Stimulated activated CD8-positive, alpha-beta memory T cell treated with anti-CD3 and anti-CD28 coated beads, Interleukin-15, amount 100 ng/mL, for 24 hours (primary cell): ENCODE data around the gene DYNC2H1.
"Not testable (repeated sequence)": the region's sequence is repeated elsewhere in the genome, so short reads cannot be mapped to it uniquely, and the experiment has no call there.

Experiments
- DNase-seq: peaks from one replicate; pipeline ENCODE4 v3.0.0-alpha.2; 2020; ENCODE audit warnings: low read depth

The DYNC2H1 gene

DNA sequence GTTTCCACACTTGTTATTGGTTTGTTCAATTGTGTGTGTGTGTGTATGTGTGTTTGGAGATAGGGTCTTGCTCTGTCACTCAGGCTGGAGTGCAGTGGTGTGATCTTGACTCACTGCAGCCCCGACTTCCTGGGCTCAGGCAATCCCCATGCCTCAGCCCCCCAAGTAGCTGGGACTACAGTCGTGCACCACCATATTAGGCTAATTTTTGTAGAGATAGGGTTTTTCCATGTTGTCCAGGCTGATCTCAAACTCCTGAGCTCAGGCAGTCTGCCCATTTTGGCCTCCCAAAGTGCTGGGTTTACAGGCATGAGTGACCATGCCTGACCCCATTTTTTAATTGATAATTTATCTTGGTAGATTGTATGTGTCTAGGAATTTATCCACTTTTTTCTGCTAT is 263.7 kb downstream of the DYNC2H1 start:
- DNase-seq = no peak

GRCh38 chr11:103374227-103374626 is 265.0 kb downstream of the DYNC2H1 start:
- DNase-seq = not testable (repeated sequence)

DNA sequence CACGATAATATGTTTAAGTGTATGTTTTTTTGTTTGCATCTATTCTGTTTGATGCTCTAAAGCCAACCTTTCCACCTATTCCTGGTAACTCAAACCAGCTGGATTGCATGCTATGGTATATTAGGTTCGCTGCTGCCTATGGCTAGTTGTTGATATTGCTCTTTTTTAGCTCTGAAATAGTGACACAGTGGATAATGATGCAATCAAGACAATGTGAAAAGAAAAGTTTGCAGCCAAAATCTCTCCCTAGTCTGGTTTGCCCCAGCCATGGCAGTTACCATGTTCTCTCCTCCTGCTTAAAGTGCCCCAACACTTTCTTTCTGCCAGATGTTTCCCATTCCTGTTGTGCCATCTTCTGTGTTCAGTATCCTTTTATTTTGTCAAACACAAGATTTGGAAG is 269.7 kb downstream of the DYNC2H1 start:
- no peak for DNase-seq

DNA sequence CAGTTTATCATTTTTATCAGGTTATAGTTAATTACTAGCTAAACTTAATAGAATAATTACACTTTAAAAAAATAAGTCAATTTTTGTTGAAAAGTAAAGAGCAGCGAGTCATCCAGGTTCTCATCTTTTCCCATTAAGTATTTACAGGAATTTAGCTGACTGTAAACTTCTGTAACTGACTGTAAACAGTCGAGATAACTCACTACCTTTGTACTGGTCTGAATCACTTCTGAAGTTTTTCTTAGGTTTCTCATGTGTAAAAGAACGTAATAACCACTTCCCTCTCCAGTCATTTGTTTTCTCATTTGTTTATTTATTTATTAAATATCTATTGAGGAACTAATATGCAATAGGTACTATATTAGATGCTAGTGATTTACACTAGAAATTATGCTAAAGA is 270.8 kb downstream of the DYNC2H1 start:
- DNase-seq = no peak

DNA sequence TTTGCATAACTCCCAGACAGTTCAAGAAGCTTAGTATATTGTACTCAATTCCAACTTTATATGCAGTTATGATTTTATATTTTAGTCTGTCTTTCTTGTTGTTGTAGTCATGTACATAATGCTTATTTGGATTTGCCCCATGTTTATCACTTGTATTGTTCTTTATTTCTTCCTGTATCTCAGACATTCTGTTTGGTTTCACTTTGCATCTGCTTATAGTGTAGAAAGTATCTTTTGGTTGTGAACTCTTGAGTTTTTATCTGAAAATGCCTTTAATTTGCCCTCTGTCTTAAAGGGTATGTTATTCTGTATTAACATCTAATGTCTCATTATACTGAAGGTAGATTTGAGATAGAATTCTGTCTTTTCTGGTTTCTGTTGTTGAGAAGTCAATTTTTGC is 275.4 kb downstream of the DYNC2H1 start:
- no peak for DNase-seq

DNA sequence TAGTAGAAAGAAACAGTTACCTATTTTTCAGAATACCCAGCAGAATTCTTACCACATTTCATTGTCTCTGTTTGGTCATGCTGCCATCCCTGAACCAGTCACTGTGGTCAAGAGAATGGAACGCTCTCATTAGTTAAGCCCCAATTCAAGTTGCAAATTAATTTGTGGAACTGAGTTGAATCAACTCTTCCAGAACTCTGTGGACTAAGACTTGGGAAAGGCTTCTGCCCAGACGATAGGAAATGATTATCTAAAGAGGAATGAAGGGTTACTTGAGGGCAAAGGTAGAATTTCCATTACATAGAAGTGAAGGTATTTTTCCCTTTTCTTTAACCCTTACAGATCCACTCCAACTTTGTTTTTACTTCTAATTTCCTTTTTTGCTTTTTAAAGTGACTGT is 286.4 kb downstream of the DYNC2H1 start:
- DNase-seq = no peak

- DNase-seq = no peak
Observed at GRCh38 chr11:103396237-103396636, 287.0 kb downstream of the DYNC2H1 start.

DNA sequence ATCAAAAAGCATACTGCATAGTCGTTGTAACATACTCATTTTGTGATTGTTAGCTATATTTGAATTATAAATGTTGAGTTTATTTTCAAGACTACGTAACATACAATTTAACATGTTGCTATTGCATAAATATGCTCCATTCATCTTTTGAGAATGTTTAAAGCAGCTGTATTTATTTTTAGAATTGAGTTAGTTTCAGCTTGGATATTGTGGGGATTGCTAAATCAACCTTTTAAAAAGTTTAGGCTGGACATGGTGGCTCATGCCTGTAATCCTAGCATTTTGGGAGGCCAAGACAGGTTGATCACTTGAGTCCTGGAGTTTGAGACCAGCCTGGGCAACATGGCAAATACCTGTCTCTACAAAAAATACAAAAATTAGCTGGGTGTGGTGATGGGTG is 288.1 kb downstream of the DYNC2H1 start:
- DNase-seq = no peak

DNA sequence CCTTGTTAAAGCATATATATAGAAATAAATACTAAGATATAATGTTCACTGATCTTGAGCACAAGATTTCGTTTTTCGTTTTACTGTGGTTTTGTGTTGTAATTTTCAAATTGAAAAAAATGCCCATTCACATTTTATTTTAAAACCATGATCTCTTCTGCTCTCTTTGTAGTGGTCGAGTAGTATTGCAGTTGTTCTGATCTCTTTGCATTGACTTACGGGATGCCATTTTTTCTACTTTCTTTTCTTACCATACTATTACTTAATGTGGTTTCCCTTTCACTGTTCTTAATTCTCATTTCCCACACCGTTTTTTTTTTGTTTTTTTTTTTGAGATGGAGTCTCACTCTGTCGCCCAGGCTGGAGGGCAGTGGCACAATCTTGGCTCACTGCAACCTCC is 289.6 kb downstream of the DYNC2H1 start:
- no peak for DNase-seq

DNA sequence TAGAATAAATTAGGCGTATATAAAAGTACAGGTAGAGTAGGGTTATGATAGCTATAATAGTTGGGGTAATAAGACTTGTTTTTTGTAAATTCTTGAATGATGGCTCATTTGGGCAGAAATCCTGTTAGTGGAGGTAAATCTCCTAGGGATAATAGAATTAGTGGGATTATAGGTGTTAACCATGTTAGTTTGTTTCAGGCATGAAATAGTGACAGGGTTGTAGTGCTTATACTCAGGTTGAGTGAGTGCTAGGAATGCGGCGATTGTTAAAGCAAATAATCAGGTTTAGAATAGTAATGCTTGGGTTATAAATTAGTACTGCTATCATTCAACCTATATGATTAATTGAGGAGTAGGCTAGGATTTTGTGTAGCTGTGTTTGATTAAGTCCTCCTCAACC is 297.1 kb downstream of the DYNC2H1 start:
- no peak for DNase-seq

DNA sequence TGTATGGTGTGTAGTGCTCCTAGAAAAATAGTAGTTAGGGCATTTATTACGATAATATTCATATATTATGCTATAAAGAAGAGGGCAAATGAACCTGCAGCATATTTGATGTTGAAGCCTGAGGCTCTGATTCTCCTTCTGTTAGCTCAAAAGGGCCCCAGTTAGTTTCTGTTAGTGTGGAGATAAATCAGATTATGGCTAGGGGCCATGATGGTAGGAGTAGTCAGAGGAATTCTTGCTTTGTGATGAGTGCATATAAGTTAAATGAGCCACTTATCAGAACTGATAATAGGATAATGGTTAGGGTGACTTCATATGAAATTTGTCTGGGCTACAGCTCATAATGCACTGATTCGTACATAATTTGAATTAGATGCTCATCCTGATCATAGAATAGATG is 298.4 kb downstream of the DYNC2H1 start:
- DNase-seq = no peak

GRCh38 chr11:103413266-103413888 is 304.2 kb downstream of the DYNC2H1 start:
- DNase-seq = no peak

DNA sequence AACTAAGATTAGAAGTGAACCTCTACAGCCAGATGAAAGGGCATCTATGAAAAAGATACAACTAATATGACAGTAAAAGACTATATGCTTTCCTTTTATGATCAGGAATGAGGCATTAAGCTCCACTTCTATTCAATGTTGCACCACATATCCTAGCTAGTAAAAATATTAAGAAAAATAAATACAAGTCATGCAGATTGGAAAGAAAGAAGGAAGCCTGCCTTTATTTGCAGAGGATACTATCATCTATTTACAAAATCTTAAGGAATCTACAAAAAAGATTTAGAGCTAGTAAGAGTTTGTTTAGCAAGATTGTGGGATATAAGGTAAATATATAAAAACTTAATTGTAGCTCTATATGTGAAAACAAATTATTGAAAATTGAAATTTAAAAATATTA is 308.8 kb downstream of the DYNC2H1 start:
- no peak for DNase-seq

- DNase-seq = no peak
Observed at GRCh38 chr11:103420593-103420992, 311.4 kb downstream of the DYNC2H1 start.

DNA sequence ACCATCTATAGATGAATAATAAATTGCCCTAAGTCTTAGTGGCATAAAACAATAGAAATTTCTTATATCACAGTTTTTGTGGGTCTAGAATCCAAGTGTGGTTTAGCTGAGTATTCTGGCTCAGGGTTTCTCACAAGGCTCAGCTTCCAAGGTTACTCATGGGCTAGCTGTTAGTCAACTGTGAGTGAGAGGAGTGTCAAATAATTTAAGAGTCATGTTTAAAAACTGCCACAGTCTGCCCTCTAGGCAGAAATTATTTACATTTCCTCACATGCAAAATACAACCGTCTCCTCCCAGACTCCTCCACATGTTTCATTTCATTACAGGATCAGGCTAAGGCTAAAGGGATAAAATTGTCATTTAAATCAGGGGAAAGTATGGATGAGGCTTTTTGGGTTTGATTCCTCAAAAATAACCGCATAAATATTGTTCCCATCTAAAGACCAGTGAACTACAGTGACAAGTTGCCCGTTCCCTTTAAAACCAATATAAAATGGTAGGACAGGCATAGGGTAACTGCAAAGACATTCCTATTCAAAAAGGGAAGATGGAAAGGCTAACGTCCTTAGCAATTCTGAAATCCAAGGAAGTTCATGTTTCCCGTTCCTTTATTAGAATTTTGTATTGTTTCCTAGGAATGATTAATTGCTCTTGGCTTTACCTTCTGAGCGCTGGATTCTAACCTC is 324.3 kb downstream of the DYNC2H1 start:
- no peak for DNase-seq

- no peak for DNase-seq
Observed at GRCh38 chr11:103434073-103434411, 324.8 kb downstream of the DYNC2H1 start.

DNA sequence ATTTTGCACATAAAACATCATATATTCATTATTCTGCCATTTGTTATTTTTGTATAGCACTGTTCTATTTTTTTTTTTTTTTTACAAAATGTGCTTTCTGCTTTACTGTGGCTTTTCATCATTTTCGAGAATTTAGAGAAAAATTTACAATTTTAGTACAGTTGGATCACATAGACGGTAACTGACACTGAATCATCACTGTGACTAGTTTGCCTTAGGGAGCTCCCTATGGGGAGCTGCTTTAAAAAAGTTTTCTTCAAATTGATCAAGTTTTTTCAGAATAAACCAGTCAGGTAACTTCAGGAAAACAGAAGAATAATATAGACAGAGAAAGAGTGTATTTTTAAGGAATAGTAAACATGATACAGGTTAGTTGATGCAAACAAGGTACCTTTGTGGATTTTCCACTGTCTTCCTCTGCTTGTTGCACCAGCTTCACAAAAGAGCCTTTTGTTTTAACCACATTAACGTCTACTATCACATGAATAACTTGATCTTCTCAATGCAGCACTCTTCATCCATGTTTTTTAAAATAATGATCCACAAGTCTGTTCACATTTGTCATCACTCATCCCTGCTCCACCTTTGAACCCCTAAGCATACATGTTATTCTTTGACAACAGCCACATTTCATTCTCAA is 327.0 kb downstream of the DYNC2H1 start:
- DNase-seq = no peak

- DNase-seq = no peak
Observed at GRCh38 chr11:103441021-103441420, 331.8 kb downstream of the DYNC2H1 start.

- DNase-seq = no peak
Observed at GRCh38 chr11:103448966-103449365, 339.7 kb downstream of the DYNC2H1 start.

DNA sequence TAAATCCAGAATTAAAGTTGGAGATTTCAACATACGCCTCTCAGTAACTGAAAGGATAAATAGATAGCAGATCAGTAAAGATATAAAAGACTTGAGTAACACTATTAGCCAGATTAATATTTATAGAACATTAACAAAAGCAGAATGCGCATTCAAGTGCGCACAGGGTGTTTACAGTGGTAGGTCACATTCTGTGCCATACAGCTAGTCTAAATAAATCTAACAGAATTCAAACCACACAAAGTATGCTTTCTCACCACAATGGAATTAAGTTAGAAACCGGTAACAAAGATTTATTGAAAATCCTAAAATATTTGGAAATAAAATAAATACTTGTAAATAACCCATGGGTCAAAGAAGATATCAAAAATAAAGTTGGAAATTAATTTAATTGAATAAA is 341.0 kb downstream of the DYNC2H1 start:
- DNase-seq = no peak

DNA sequence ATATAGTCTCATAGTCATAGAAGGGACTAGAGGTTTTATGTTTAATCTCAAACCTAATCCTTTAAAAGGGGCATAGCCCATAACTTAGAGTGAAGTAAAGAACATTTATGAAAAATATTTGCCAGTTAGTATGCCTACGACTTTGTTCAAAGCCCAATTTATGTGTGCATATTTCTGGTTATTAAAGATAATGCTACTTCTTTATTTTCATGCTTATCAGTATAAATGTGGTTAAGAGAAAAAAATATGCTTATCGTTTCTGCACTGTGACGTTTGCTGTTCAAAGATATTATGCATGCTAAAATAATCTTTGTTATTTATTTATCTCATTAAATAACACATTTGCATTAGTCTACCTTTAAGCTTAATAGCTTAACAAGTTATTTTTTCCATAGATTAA is 343.9 kb downstream of the DYNC2H1 start:
- no peak for DNase-seq

GRCh38 chr11:103453915-103454709 is 344.9 kb downstream of the DYNC2H1 start:
- DNase-seq = no peak

DNA sequence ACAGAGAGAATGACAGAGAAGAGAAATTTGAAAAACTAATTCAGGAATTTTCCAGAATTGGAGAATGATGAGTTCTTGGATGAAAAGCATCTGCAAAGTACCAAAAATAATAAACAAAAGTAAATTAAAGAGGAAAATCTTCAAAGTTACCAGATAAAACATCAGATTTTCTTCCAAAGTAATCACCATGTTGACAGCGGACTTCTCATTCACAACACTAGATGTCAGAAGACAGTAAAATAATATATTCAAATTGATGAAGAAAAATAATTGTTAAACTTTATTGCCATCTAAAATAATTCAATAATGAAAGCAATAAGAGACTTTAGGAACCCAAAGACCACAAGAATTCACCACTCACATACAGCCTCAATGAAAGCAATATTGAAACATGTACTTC is 355.2 kb downstream of the DYNC2H1 start:
- DNase-seq = no peak
